Colon (tissue), 2 donors: ENCODE data around the gene MTCL1.
"Not testable (repeated sequence)": the region's sequence is repeated elsewhere in the genome, so short reads cannot be mapped to it uniquely, and the experiment has no call there.

Experiments used
- FAIRE-seq: peaks from 2 replicates; lab custom pipeline; 2012; peaks lifted over from hg19 to GRCh38; lab: Jason Lieb, UNC
- donor health status: control.
- donor health status: control.

Gene MTCL1

GRCh38 chr18:8744038-8744437 is 38.7 kb downstream of the MTCL1 start:
- no peak for FAIRE-seq

- FAIRE-seq, result no peak
Measured at GRCh38 chr18:8744656-8745055, 39.3 kb downstream of the MTCL1 start.

- no peak for FAIRE-seq
Measured at GRCh38 chr18:8745355-8746014, 40.1 kb downstream of the MTCL1 start.

- no peak for FAIRE-seq
Measured at GRCh38 chr18:8747440-8747937, 42.1 kb downstream of the MTCL1 start.

GRCh38 chr18:8749492-8749891 is 44.1 kb downstream of the MTCL1 start:
- FAIRE-seq, result no peak

DNA sequence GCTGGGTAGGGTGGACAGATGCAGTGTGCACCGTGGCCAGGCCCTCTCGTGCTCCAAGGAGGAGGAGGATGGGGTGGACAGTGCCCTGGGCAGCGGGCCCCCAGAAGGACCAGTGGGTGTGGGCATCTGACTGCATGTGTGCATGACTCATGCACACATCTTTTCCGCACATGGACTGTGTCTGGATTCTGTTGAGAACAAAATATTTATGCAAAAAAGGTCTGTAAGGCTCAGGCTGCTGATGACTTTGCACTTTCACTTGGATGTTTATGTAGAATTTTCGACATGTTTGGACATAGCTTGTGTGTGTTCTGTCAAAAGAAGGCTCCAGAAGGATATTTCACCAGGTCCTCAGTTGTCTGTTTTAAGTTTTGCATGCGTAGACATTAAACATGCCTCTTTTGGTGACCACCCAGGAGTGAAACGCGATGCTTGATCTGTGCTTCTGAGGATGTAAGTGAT is 45.6 kb downstream of the MTCL1 start:
- no peak for FAIRE-seq

DNA sequence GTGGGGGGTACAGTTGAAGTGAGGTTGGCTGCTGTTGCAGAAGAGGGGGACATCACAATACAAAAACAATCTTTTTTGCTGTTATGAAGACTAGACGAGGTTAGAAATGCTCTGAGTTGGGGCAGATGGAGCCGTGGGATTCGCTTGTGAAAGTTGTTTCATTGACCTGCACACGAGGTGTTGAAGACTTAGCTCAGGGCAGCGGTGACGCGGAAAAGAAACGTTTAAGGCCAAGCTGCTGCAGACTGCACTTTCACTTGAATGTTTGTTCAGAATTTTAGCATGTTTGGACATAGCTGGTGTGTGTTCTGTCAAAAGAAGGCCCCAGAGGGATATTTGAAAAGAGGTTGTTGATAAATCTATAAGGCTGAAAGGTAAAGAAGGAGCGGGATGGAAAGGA is 46.3 kb downstream of the MTCL1 start:
- FAIRE-seq, result no peak

GRCh38 chr18:8752329-8752728 is 47.0 kb downstream of the MTCL1 start:
- no peak for FAIRE-seq

DNA sequence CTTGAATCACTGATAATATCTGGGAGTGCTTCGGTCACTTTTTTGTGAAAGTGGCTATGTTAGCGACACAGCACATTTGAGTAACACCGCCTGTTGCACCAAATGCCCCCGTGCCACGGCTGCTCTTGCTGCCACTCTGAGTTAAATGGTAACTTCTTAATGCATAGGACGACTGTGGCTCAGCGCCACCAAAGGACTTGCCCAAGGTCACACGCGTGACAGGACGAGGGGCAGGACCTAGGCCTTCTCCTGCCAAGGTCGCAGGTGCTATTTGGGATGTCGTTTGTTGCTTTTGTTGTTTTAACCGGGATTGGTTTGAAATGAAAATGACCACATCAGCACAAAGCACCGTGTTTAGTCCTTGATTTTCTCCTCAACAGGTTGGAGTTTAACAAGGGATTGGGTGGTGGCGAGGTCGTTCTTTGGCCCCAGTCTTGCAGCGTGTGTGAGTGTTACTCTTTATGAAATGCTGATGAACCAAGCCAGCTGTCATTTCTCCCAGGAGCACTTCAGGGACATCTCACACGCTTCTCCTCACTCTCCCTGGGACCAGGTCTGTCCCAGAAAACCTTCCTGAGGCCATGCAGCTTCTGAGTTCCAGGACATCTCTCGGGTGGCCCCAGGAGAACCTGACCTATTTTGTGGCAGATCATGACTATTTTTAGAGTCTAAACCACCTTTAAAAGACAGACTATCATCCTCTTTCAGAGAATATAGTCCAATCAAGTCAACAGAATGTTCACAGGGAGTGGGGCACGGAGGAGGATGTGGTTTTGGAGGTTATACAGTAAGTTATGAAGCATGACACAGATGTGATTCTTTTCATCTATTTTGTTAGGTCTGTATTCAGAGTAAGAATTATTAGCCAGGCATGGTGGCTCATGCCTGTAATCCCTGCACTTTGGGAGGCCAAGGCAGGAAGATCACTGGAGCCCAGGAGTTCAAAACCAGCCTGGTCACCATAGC is 49.9 kb downstream of the MTCL1 start:
- FAIRE-seq, result no peak

DNA sequence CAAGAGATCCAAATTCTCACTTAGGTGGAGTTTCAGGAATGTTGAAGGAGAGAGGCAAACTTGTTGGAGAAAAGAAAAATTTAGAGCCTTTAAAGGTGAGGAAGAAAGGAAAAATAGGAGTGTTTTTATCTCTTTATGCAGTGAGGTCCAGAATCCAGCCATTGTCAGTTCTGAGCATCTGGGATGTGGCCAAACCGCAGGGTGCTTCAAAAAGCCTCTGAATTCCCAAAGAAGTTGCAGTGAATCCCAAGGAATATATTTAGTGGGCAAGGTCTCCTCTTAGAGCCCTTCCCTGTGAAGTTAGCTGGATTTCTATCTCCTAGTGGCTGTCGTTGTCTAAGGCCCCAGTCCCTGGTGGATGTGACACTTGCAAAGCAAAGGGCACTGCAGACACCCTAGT is 51.2 kb downstream of the MTCL1 start:
- no peak for FAIRE-seq

DNA sequence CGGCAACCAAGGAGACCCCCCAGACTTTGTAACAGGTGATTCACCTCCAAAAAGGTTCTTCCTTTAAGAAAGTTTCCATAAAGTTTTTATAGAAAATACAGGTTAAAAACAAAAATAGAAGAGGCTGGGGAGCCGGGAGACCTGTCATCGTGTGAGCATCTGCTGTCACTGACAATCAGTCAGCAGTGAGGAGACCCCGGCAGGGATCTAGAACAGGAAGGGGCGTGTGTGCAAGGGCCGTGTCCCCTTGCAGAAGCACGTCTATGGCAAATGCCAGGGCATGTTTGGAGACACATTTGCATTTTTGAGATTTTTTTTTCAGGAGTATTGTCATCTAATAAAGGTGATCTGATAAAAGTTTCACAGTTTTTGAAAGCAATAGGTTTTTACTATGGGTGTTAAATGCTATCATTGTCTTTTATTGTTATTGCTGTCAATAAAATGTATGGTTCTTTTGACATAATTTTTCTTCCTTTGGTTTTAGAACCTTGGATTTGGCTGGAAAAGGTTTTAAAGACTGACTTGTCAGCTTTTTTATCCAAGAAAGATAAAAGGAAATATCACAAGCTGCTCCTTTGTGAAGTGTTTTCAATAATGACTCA is 52.1 kb downstream of the MTCL1 start:
- FAIRE-seq, result no peak

- no peak for FAIRE-seq
Measured at GRCh38 chr18:8758466-8758865, 53.1 kb downstream of the MTCL1 start.

- no peak for FAIRE-seq
Measured at GRCh38 chr18:8760984-8761383, 55.6 kb downstream of the MTCL1 start.

GRCh38 chr18:8761535-8761934 is 56.2 kb downstream of the MTCL1 start:
- FAIRE-seq, result not testable (repeated sequence)

DNA sequence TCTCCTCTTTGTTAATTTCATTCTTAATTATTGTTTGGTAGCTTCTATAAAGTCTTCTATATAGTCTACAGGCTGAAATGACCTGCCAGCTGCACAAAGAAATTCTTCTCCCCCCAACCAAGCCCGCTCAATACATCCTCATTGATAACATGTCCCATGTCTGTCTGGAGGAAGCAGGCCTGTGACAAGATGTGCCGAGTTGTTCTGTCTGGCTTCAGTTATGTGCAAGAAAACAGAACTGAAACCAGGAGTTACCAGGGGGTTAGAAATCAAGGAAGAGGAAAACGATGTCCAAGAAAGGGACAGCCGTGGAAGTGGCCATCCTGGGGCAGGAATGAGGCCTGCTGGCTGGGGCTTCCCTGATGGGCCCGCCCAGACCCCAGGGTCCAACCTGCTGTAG is 57.6 kb downstream of the MTCL1 start:
- no peak for FAIRE-seq

DNA sequence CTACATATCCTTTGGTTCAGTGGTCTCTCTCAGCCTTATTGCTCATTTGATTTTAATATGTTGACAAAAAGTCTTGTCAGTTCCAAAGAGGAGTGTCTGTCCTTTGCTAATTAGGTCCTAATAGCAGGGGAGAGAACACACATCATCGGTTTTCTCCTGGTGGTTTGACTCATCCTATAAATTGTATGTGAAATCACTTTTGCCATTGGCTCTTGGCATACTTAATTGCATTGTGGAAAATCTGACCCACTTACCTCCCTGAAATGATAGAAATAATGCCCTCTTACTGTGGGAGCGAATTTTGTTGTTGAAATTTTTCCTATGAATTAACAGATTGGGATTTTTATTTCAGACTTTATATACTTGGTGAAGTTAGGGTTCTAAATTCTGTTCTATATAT is 58.3 kb downstream of the MTCL1 start:
- FAIRE-seq, result no peak

DNA sequence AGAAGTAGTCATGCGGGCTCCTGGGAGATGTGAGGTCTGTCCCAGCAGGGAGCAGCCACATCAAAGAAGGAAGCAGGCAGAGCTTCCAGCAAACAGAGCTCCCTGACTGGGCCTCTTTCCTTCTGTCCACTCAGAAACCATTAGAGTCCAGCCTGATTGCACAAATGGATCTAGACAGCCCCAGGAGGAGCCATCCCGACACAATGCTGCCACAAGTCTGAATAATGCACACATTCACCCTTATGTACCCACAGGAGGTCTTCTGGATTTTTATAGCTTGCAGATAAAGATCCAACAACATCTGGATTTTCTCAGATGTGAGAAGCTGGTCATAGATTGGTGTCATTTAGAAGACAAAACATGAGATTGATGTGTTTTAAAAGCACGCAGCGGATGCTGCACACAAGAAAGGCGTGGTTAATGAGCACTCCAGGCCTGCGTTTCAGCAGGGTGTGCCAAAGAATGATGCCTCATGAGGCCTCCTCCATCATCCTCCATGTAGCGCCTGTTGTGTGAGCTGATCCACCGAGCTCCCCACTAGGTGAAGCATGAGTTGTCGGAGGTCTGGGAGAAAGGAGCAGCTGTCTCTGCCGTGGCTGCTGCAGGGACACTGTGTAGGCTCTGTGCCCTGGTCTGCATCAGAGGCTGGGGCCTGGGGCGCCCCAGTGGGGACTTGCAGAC is 60.6 kb downstream of the MTCL1 start:
- FAIRE-seq, result no peak

GRCh38 chr18:8766559-8767293 is 61.4 kb downstream of the MTCL1 start:
- FAIRE-seq, result no peak

- no peak for FAIRE-seq
Measured at GRCh38 chr18:8767340-8767739, 62.0 kb downstream of the MTCL1 start.

DNA sequence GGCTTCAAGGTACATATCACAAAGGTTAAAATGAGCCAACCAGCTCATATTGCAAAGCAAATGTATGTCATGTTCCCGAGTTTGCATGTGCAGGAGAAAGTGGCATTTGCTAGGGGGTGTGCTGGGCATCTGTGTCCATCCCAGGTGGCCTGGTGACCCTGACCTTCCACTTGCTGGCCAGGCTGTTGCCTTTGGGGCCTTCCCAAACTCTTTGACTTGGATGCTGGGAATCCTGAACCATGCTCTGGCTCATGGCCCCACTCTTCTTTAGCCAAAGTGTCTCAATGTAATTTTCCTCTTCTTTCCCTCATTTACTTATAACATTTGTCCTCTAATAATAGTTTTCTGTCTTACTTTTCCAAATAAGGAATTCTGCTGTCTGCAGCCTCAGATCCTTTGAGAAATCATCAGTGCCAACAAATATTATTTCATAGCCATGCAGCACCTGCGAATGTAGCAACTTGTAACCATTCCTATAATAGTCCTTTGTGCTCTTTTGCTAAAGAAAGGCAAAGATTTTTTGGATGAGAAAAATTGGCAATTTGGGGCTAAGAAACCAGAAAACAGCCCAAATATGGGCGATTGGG is 64.2 kb downstream of the MTCL1 start:
- no peak for FAIRE-seq

- FAIRE-seq, result no peak
Measured at GRCh38 chr18:8770657-8771056, 65.3 kb downstream of the MTCL1 start.
